ENCODE data around the gene MYO15A. TPM values are rescaled to one million over a fixed set of nuclear protein-coding genes. Genes with fewer than 3 reads are reported as not detected.

The MYO15A gene
- total RNA-seq, 2 experiments from 2014 or later: 0.76 to 1.1 TPM

- CTCF ChIA-PET: interaction anchor here (0.9 to 1.3 kb wide), 5 partner anchors 17 to 77 kb away, joined by 3 to 4 read pairs (median 3); no protein-coding TSS in a partner anchor
- no peak for TF ChIP-seq CTCF (IDR thresholded peaks at IDR 0.05)
- ATAC-seq (no peak), DNase-seq (no peak)
- no peaks in the 10 kb centered on the region for H3K36me3 Mint-ChIP-seq (ENCODE audit: low read depth)
- no peaks in the 10 kb centered on the region for H3K4me1 Mint-ChIP-seq (ENCODE audit: low read depth)
- H3K9me3 Mint-ChIP-seq: no peaks in the 10 kb centered on the region
- H3K27me3 Mint-ChIP-seq: no peaks in the 10 kb centered on the region
- H3K4me3 Mint-ChIP-seq: no peak overlapping the region
- intact Hi-C loops (cut with micrococcal nuclease): no loop called here
- no peak overlapping the region for H3K27ac Mint-ChIP-seq
- POLR2A ChIA-PET: no interaction called here
Observed at GRCh38 chr17:18139092-18139491, 30.5 kb downstream of the MYO15A start.

GRCh38 chr17:18139498-18139897 lies 30.9 kb downstream of the MYO15A start:
- TF ChIP-seq CTCF (IDR thresholded peaks at IDR 0.05): no peak
- Mint-ChIP-seq H3K9me3 (no peaks in the 10 kb centered on the region), H3K27ac (no peak overlapping the region), H3K36me3 (ENCODE audit: low read depth) (no peaks in the 10 kb centered on the region), H3K27me3 (no peaks in the 10 kb centered on the region), H3K4me3 (no peak overlapping the region), H3K4me1 (ENCODE audit: low read depth) (no peaks in the 10 kb centered on the region)
- ATAC-seq: no peak
- DNase-seq: no peak
- ChIA-PET CTCF (interaction anchor here (0.9 to 1.3 kb wide), 3 partner anchors 42 to 76 kb away, joined by 3 to 4 read pairs (median 3); no protein-coding TSS in a partner anchor), POLR2A (no interaction called here)
- intact Hi-C loops (cut with micrococcal nuclease): no loop called here

- Mint-ChIP-seq H3K36me3 (ENCODE audit: low read depth) (no peaks in the 10 kb centered on the region), H3K27me3 (no peaks in the 10 kb centered on the region), H3K9me3 (no peaks in the 10 kb centered on the region), H3K27ac (no peak overlapping the region), H3K4me3 (no peak overlapping the region), H3K4me1 (ENCODE audit: low read depth) (no peaks in the 10 kb centered on the region)
- ATAC-seq: no peak
- intact Hi-C loops (cut with micrococcal nuclease): loop anchor here (2.0 kb wide), 2 partner anchors 47 to 77 kb away; no protein-coding TSS in a partner anchor
- ChIA-PET POLR2A (no interaction called here), CTCF (interaction anchor here (0.9 to 4.4 kb wide), 5 partner anchors 15 to 76 kb away, joined by 3 to 43 read pairs (median 4); no protein-coding TSS in a partner anchor)
- DNase-seq: no peak
- no peak for TF ChIP-seq CTCF (IDR thresholded peaks at IDR 0.05)
Observed at GRCh38 chr17:18139949-18140348, 31.4 kb downstream of the MYO15A start.

GRCh38 chr17:18140648-18141047 lies 32.1 kb downstream of the MYO15A start:
- ChIA-PET POLR2A (interaction anchor here (0.7 kb wide), 1 partner anchor 44 kb away, joined by 3 read pairs; no protein-coding TSS in a partner anchor), CTCF (interaction anchor here (0.6 to 5.6 kb wide), 17 partner anchors 11 to 76 kb away, joined by 3 to 69 read pairs (median 4); partner anchors contain the start of gene ALKBH5)
- Mint-ChIP-seq H3K27ac (no peak overlapping the region), H3K4me1 (ENCODE audit: low read depth) (no peaks in the 10 kb centered on the region), H3K4me3 (no peak overlapping the region), H3K9me3 (no peaks in the 10 kb centered on the region), H3K27me3 (no peaks in the 10 kb centered on the region), H3K36me3 (ENCODE audit: low read depth) (no peaks in the 10 kb centered on the region)
- no peak for TF ChIP-seq CTCF (IDR thresholded peaks at IDR 0.05)
- ATAC-seq (no peak), DNase-seq (no peak)
- intact Hi-C loops (cut with micrococcal nuclease): loop anchor here (2.0 kb wide), 2 partner anchors 46 to 76 kb away; no protein-coding TSS in a partner anchor

- ATAC-seq: peak; percentile 74
- intact Hi-C loops (cut with micrococcal nuclease): loop anchor here (2.0 kb wide), 2 partner anchors 45 to 75 kb away; no protein-coding TSS in a partner anchor
- Mint-ChIP-seq H3K36me3 (ENCODE audit: low read depth) (no peaks in the 10 kb centered on the region), H3K9me3 (no peaks in the 10 kb centered on the region), H3K27ac (no peak overlapping the region), H3K27me3 (no peaks in the 10 kb centered on the region), H3K4me3 (no peak overlapping the region), H3K4me1 (ENCODE audit: low read depth) (no peaks in the 10 kb centered on the region)
- ChIA-PET CTCF (interaction anchor here (0.6 to 5.6 kb wide), 22 partner anchors 12 to 76 kb away, joined by 3 to 69 read pairs (median 4); partner anchors contain the start of gene ALKBH5), POLR2A (interaction anchor here (0.7 to 1.0 kb wide), 2 partner anchors 17 to 43 kb away, joined by 3 to 4 read pairs; no protein-coding TSS in a partner anchor)
- peak; percentile 66 for DNase-seq
- TF ChIP-seq CTCF (IDR thresholded peaks at IDR 0.05): peak; percentile 73
Observed at GRCh38 chr17:18141210-18141803, 32.8 kb downstream of the MYO15A start.
